ENCODE measurements around the gene RDX. TPM values are rescaled to one million over a fixed set of nuclear protein-coding genes. Genes with fewer than 3 reads are reported as not detected.

The RDX gene
- total and polyA plus RNA-seq, 2 of the 8 experiments (the other 6 are each of a cell fraction or from before 2014, with no cell fraction given) = 27.4 to 100 TPM

- TF ChIP-seq RBBP5 (IDR thresholded peaks at IDR 0.05; ENCODE audit: borderline replicate concordance, low read depth, low read length) (no peak), EGR1 (IDR thresholded peaks at IDR 0.05; ENCODE audit: borderline replicate concordance, low read depth, low read length) (no peak), TEAD4 (IDR thresholded peaks at IDR 0.05; ENCODE audit: low read depth, low read length) (no peak), ZNF274 (IDR thresholded peaks at IDR 0.05; ENCODE audit: borderline replicate concordance, extremely low read depth, low read length) (no peak), HDAC6 (IDR thresholded peaks at IDR 0.05; ENCODE audit: low read depth, low read length) (no peak), CBX8 (IDR thresholded peaks at IDR 0.05; ENCODE audit: borderline replicate concordance, low read depth, low read length) (no peak)
Observed at GRCh38 chr11:110131386-110132123, 164.9 kb downstream of the RDX start (continued).

Measured in H1 (cell line).